ENCODE data around the gene MESP2.

The MESP2 gene

DNA sequence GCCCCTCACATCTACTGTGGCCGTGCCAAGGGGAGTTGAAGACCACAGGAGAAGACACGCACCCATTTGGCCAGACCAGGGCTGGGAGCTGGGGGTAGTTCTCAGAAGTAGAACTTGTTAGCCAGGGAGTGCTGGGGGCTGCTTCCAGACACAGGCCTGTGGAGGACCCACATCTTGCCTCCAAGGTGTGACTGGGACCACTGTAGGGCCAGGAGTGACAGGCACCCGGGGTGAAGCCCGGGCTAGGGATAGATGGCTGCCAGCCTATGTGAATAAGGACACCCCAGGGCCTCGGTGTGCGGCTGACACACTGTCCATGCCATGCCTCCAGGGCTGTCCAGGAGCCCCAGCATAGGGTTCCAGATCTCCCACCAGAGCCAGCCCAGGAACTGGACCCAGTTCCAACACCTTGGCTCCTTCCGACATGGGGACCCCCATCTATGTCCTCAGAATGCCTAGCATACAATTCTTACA lies 36.8 kb downstream of the MESP2 start:
- H3K79me2 ChIP-seq (ENCODE audit: control insufficient read depth, low read length): no peaks in the 10 kb centered on the region
- no peaks in the 10 kb centered on the region for H3K9me3 ChIP-seq (ENCODE audit: control insufficient read depth, insufficient read depth, low read length)
- H3K9me2 ChIP-seq (replicated peaks; ENCODE audit: control insufficient read depth, low read length): no peaks in the 10 kb centered on the region
- H3F3A ChIP-seq (ENCODE audit: control insufficient read depth, insufficient read depth): no peaks in the 10 kb centered on the region
- H3K4me2 ChIP-seq (ENCODE audit: low read length): no peak overlapping the region
- H3K27me3 ChIP-seq (ENCODE audit: control insufficient read depth, low read length): peaks cover 12% of the 10 kb centered on the region; the same call in 1 of the 2 replicates
- H3K4me1 ChIP-seq (ENCODE audit: control insufficient read depth, low read length): no peaks in the 10 kb centered on the region
- H3K4me3 ChIP-seq (ENCODE audit: low read length): no peak overlapping the region
- H3K36me3 ChIP-seq (ENCODE audit: control insufficient read depth, low read length): no peaks in the 10 kb centered on the region
- no peak overlapping the region for H3K27ac ChIP-seq (ENCODE audit: low read depth, low read length)
- no peaks in the 10 kb centered on the region for H4K20me1 ChIP-seq (ENCODE audit: control insufficient read depth, insufficient read depth, low read depth, low read length)
- no peak for TF ChIP-seq EZH2phosphoT487 (IDR thresholded peaks at IDR 0.05; ENCODE audit: borderline replicate concordance, low read length)
- TF ChIP-seq, protein P1, sequence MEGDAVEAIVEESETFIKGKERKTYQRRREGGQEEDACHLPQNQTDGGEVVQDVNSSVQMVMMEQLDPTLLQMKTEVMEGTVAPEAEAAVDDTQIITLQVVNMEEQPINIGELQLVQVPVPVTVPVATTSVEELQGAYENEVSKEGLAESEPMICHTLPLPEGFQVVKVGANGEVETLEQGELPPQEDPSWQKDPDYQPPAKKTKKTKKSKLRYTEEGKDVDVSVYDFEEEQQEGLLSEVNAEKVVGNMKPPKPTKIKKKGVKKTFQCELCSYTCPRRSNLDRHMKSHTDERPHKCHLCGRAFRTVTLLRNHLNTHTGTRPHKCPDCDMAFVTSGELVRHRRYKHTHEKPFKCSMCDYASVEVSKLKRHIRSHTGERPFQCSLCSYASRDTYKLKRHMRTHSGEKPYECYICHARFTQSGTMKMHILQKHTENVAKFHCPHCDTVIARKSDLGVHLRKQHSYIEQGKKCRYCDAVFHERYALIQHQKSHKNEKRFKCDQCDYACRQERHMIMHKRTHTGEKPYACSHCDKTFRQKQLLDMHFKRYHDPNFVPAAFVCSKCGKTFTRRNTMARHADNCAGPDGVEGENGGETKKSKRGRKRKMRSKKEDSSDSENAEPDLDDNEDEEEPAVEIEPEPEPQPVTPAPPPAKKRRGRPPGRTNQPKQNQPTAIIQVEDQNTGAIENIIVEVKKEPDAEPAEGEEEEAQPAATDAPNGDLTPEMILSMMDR (IDR thresholded peaks at IDR 0.05; ENCODE audit: low read depth, low read length, poor library complexity, severe bottlenecking): no peak

DNA sequence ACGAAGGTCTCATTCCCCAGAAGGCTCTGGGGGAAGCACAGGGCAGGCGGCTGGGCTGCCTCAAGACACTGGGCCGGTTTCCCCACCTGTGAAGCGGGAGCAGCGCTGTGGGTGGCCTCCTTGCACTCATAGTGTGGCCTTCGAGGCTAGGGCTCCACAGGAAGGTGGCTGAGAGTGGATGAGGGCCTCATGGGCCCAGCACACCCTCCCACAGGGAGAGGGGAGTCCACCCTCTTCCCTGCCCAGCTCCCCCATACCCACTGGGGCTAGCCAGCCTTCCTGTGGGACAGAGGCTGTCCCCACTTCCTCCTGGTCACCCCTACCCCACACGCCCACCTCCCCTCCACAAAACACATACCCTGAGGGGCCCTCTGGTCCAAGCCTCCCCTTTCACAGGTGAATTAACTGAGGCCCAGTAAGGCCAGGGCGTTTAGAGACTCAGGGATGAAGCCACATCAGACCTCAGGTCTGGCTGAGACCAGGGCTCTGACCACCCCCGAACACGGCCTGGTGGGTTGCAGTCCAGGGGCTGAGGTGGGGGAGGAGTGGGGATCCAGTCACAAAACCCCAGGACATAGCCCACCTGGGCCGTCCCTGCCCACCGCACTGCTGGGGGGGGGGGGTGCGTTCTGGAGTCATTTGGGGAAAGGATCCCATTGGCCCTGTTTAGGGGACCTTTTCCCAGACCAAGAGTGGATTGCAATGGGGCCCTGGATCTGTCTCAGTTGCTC lies 37.4 kb downstream of the MESP2 start:
- no peaks in the 10 kb centered on the region for H3K79me2 ChIP-seq (ENCODE audit: control insufficient read depth, low read length)
- no peak overlapping the region for H3K27ac ChIP-seq (ENCODE audit: low read depth, low read length)
- no peak overlapping the region for H3K4me2 ChIP-seq (ENCODE audit: low read length)
- no peaks in the 10 kb centered on the region for H3K4me1 ChIP-seq (ENCODE audit: control insufficient read depth, low read length)
- H3K27me3 ChIP-seq (ENCODE audit: control insufficient read depth, low read length): peaks cover 12% of the 10 kb centered on the region; the same call in 1 of the 2 replicates
- no peak overlapping the region for H3K4me3 ChIP-seq (ENCODE audit: low read length)
- no peaks in the 10 kb centered on the region for H3K9me2 ChIP-seq (replicated peaks; ENCODE audit: control insufficient read depth, low read length)
- H3K36me3 ChIP-seq (ENCODE audit: control insufficient read depth, low read length): no peaks in the 10 kb centered on the region
- no peaks in the 10 kb centered on the region for H3K9me3 ChIP-seq (ENCODE audit: control insufficient read depth, insufficient read depth, low read length)
- no peaks in the 10 kb centered on the region for H4K20me1 ChIP-seq (ENCODE audit: control insufficient read depth, insufficient read depth, low read depth, low read length)
- TF ChIP-seq EZH2phosphoT487 (IDR thresholded peaks at IDR 0.05; ENCODE audit: borderline replicate concordance, low read length): no peak
- TF ChIP-seq, protein P1 (IDR thresholded peaks at IDR 0.05; ENCODE audit: low read depth, low read length, poor library complexity, severe bottlenecking): no peak
- H3F3A ChIP-seq (ENCODE audit: control insufficient read depth, insufficient read depth): no peaks in the 10 kb centered on the region

DNA sequence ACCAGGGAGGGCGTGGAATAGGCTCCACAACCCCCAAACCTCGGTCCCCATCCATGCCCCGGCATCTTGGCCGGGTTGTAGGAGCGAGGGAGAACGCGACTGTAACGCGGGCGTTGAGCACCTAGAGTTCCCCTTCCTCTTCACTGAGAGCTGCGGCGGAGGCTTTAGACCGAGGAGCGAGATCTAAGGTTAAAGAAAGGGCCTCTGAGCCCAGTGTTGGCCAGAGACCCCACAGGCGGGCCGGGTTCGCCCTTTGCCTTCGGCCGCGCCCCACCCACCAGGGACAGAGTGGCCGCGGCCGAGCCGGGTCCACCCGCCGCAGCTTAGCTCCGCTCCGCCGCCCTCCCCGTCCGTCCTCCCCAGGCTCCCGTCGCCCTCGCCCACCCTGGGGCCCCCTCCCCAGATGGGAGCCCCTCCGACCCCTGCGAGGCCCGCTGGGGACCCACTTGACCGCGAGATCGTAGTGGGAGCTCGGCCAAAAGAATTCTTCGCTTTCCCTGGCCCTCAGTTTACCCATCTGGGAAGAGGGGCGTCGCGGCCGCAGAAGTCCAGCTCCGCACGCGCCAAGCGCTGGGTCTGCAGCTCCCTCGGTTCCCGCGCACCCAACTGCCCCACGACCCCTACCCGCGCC lies 38.1 kb downstream of the MESP2 start:
- Histone ChIP-seq H3K36me3 (ENCODE audit: control insufficient read depth, low read length) (no peaks in the 10 kb centered on the region), H3K4me3 (ENCODE audit: low read length) (no peak overlapping the region), H3K27ac (ENCODE audit: low read depth, low read length) (no peak overlapping the region)

More for the DNA sequence above, 38.1 kb downstream of the MESP2 start:
- Histone ChIP-seq H3K27me3 (ENCODE audit: control insufficient read depth, low read length) (peaks cover 12% of the 10 kb centered on the region; the same call in 1 of the 2 replicates), H3K79me2 (ENCODE audit: control insufficient read depth, low read length) (no peaks in the 10 kb centered on the region), H3K9me2 (replicated peaks; ENCODE audit: control insufficient read depth, low read length) (no peaks in the 10 kb centered on the region), H3K4me2 (ENCODE audit: low read length) (no peak overlapping the region), H3K4me1 (ENCODE audit: control insufficient read depth, low read length) (no peaks in the 10 kb centered on the region), H4K20me1 (ENCODE audit: control insufficient read depth, insufficient read depth, low read depth, low read length) (no peaks in the 10 kb centered on the region), H3K9me3 (ENCODE audit: control insufficient read depth, insufficient read depth, low read length) (no peaks in the 10 kb centered on the region), H3F3A (ENCODE audit: control insufficient read depth, insufficient read depth) (no peaks in the 10 kb centered on the region)
- TF ChIP-seq, protein P1 (IDR thresholded peaks at IDR 0.05; ENCODE audit: low read depth, low read length, poor library complexity, severe bottlenecking): no peak
- TF ChIP-seq EZH2phosphoT487 (IDR thresholded peaks at IDR 0.05; ENCODE audit: borderline replicate concordance, low read length): no peak

Measured in DOHH2 (cell line).